ENCODE results near the gene DNAJC18.

DNA sequence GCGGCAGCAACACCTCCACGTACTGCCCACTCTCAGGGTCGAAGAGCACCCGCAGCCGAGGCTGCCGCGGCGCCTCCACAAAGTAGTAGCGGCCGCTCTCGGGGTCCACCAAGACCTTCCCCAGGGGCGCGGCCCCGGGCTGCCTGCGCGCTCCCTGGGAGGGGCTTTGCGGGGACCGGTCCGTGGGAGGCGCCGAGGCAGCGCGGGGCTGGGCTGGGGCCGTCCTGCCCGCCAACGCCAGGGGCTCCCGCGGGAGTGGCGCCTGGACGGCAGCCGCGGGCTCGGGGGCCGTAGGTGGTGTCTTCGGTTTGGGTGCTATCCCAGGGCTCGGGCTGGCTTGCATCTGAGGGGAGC is 47.0 kb downstream of the DNAJC18 start:
- TF ChIP-seq EZH2 (IDR thresholded peaks at IDR 0.05) = no peak
- TF ChIP-seq POLR2AphosphoS5 (IDR thresholded peaks at IDR 0.05; ENCODE audit: borderline replicate concordance, low read depth, low read length) = no peak

All from SK-N-MC (cell line).